ENCODE results near the gene CAMTA1.

Gene CAMTA1

DNA sequence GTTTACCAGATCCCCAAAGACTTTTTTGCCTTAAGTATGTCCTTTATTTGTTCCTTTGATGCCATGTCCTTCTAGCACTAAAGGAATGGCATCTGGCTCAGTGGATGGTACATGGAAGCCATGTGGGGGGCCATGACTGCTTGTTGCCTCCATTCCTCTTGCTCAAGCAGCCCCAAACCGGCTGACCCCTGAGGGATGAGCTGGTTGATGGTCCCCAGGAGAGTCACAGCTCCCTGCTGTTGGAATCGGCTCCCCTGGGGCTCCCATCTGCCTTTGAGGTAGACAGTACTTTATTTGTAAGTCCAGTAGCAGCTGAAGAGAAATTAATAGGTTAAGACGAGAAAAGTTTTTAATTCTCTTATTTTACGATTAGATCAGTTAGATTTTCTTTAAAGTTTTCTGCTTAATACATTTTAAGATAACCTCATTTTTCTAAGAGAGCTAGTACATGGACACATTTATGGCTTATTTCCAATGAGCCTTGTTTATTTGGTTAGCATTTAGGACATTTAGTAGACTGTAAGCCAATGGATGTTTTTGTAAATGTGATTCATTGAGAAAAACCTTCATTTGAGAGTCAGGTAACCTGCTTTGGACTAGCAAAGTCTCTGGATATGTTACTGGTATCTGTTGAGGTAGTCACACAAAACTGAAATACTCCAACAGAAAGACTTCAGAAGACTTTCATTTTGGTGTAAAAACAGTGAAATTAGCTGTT, 88.2 kb downstream of the CAMTA1 start:
- no peak for TF ChIP-seq GLIS3 (CRISPR knock-in tag; IDR thresholded peaks at IDR 0.05)
- no peak for TF ChIP-seq ESRRG (CRISPR knock-in tag; IDR thresholded peaks at IDR 0.05)
- TF ChIP-seq BACH2 (CRISPR knock-in tag; IDR thresholded peaks at IDR 0.05; ENCODE audit: borderline replicate concordance), result no peak
- TF ChIP-seq PPARA (CRISPR knock-in tag; IDR thresholded peaks at IDR 0.05; ENCODE audit: borderline replicate concordance), result no peak
- no peak for TF ChIP-seq CSDC2 (CRISPR knock-in tag; IDR thresholded peaks at IDR 0.05)
- no peak for TF ChIP-seq ARNTL (CRISPR knock-in tag; IDR thresholded peaks at IDR 0.05; ENCODE audit: borderline replicate concordance, low read depth)
- TF ChIP-seq, protein P1, sequence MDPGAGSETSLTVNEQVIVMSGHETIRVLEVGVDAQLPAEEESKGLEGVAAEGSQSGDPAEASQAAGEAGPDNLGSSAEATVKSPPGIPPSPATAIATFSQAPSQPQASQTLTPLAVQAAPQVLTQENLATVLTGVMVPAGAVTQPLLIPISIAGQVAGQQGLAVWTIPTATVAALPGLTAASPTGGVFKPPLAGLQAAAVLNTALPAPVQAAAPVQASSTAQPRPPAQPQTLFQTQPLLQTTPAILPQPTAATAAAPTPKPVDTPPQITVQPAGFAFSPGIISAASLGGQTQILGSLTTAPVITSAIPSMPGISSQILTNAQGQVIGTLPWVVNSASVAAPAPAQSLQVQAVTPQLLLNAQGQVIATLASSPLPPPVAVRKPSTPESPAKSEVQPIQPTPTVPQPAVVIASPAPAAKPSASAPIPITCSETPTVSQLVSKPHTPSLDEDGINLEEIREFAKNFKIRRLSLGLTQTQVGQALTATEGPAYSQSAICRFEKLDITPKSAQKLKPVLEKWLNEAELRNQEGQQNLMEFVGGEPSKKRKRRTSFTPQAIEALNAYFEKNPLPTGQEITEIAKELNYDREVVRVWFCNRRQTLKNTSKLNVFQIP (CRISPR knock-in tag; IDR thresholded peaks at IDR 0.05; ENCODE audit: borderline replicate concordance, low read depth), result no peak

DNA sequence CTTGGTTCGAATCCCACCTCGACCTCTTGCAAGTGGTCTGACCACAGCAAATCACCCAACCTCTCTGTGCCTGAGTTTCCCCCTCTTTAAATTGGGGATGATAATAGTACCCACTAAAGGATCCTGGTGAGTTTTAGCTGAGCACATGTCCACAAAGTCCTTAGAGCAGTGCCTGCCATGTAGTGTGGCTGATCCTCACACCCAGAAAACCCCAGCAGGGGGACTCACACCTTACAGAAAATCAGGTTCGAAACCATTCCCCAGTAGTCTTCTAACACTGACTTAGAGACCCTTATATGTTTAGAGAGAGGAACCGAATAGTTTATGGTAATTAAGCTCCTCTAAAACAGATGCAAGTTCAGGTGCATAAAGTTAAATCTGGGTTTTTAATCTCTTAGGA, 89.0 kb downstream of the CAMTA1 start:
- TF ChIP-seq ZNF8 (CRISPR knock-in tag; IDR thresholded peaks at IDR 0.05) (no peak), ZFP3 (CRISPR knock-in tag; IDR thresholded peaks at IDR 0.05) (no peak), RARB (CRISPR knock-in tag; IDR thresholded peaks at IDR 0.05) (no peak), ZC3H10 (CRISPR knock-in tag; IDR thresholded peaks at IDR 0.05) (no peak), ZFP30 (CRISPR knock-in tag; IDR thresholded peaks at IDR 0.05) (no peak), ARNTL (CRISPR knock-in tag; IDR thresholded peaks at IDR 0.05; ENCODE audit: borderline replicate concordance, low read depth) (no peak)
- TF ChIP-seq, protein P1 (CRISPR knock-in tag; IDR thresholded peaks at IDR 0.05; ENCODE audit: borderline replicate concordance, low read depth), result no peak
- TF ChIP-seq, protein P2, sequence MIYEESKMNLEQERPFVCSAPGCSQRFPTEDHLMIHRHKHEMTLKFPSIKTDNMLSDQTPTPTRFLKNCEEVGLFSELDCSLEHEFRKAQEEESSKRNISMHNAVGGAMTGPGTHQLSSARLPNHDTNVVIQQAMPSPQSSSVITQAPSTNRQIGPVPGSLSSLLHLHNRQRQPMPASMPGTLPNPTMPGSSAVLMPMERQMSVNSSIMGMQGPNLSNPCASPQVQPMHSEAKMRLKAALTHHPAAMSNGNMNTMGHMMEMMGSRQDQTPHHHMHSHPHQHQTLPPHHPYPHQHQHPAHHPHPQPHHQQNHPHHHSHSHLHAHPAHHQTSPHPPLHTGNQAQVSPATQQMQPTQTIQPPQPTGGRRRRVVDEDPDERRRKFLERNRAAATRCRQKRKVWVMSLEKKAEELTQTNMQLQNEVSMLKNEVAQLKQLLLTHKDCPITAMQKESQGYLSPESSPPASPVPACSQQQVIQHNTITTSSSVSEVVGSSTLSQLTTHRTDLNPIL (CRISPR knock-in tag; IDR thresholded peaks at IDR 0.05; ENCODE audit: low read depth), result no peak
- ATAC-seq, result no peak

More for the DNA sequence above, 88.2 kb downstream of the CAMTA1 start:
- no peak for ATAC-seq

DNA sequence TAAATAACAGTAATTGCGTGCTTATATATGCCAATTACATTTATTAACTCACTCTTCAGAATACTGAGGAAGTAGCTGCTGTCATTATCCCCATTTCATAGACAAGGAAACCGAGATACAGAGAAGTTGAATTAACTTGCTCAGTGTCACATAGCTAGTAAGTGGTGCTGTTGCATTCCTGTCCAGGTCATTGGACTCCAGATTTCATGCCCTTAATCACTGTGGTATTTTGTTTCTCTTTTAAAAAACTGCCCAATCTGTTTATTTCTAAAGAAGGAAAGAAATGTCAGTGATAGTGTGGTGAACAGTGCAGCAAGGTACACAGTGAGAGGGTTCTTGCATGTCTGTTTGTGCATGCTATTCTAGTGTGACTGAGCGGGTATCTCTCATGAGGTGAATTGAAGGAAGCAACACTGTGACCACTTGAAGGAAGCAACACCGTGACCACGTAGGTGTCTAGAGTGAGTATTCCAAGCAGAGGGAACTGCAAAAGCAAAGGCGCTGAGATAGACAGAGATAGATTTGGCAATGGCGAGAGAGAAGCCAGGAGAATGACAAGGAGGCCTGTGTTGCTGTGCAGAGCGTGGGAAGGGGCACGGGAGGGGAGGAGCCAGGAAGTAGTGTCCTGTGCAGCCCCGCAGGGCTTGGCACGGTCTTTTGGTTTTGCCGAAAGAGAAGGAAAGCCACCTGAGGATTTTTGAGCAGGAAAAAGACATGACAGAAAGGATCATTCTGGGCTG, 95.9 kb downstream of the CAMTA1 start:
- TF ChIP-seq ARNTL (CRISPR knock-in tag; IDR thresholded peaks at IDR 0.05; ENCODE audit: borderline replicate concordance, low read depth), result no peak
- no peak for TF ChIP-seq PPARA (CRISPR knock-in tag; IDR thresholded peaks at IDR 0.05; ENCODE audit: borderline replicate concordance)
- no peak for TF ChIP-seq ZFP30 (CRISPR knock-in tag; IDR thresholded peaks at IDR 0.05)
- no peak for TF ChIP-seq CSDC2 (CRISPR knock-in tag; IDR thresholded peaks at IDR 0.05)
- TF ChIP-seq, protein P3, sequence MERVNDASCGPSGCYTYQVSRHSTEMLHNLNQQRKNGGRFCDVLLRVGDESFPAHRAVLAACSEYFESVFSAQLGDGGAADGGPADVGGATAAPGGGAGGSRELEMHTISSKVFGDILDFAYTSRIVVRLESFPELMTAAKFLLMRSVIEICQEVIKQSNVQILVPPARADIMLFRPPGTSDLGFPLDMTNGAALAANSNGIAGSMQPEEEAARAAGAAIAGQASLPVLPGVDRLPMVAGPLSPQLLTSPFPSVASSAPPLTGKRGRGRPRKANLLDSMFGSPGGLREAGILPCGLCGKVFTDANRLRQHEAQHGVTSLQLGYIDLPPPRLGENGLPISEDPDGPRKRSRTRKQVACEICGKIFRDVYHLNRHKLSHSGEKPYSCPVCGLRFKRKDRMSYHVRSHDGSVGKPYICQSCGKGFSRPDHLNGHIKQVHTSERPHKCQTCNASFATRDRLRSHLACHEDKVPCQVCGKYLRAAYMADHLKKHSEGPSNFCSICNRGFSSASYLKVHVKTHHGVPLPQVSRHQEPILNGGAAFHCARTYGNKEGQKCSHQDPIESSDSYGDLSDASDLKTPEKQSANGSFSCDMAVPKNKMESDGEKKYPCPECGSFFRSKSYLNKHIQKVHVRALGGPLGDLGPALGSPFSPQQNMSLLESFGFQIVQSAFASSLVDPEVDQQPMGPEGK (CRISPR knock-in tag; IDR thresholded peaks at IDR 0.05; ENCODE audit: borderline replicate concordance), result no peak
- no peak for TF ChIP-seq ESRRG (CRISPR knock-in tag; IDR thresholded peaks at IDR 0.05)
- no peak for TF ChIP-seq ZFP3 (CRISPR knock-in tag; IDR thresholded peaks at IDR 0.05)
- TF ChIP-seq, protein P1 (CRISPR knock-in tag; IDR thresholded peaks at IDR 0.05; ENCODE audit: borderline replicate concordance, low read depth), result no peak
- TF ChIP-seq ZNF8 (CRISPR knock-in tag; IDR thresholded peaks at IDR 0.05), result no peak
- ATAC-seq, result no peak

DNA sequence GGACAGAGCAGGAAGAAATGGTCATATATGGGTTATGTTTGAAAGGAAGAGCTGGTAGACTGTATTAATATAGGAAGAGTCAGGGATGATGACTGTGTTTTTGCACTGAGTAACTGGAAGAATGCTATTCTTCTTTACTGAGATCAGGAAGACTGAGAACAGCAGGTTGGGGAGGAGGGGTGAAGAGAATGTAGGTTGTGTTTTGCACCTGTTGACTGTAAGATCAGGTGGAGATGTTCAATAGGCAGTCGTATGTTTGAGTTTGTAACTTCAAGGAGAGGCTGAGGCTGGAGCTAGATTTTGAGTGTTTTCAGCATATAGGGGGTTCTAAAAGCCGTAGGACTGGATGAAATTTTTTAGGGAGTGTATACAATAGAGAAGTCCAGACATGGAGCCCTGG, 97.2 kb downstream of the CAMTA1 start:
- ATAC-seq, result no peak
- TF ChIP-seq, protein P3 (CRISPR knock-in tag; IDR thresholded peaks at IDR 0.05; ENCODE audit: borderline replicate concordance), result no peak
- TF ChIP-seq SNAI2 (CRISPR knock-in tag; IDR thresholded peaks at IDR 0.05), result no peak
- no peak for TF ChIP-seq ESRRG (CRISPR knock-in tag; IDR thresholded peaks at IDR 0.05)
- TF ChIP-seq OSR1 (CRISPR knock-in tag; IDR thresholded peaks at IDR 0.05), result no peak
- no peak for TF ChIP-seq TOX (CRISPR knock-in tag; IDR thresholded peaks at IDR 0.05; ENCODE audit: borderline replicate concordance)
